ENCODE data around the gene HRAS. TPM values are rescaled to one million over a fixed set of nuclear protein-coding genes. Genes with fewer than 3 reads are reported as not detected.

Gene HRAS
- total and polyA plus RNA-seq, 2 of the 13 experiments (the other 11 are each of a cell fraction or from before 2014, with no cell fraction given) = 32.9 to 50.0 TPM

DNA sequence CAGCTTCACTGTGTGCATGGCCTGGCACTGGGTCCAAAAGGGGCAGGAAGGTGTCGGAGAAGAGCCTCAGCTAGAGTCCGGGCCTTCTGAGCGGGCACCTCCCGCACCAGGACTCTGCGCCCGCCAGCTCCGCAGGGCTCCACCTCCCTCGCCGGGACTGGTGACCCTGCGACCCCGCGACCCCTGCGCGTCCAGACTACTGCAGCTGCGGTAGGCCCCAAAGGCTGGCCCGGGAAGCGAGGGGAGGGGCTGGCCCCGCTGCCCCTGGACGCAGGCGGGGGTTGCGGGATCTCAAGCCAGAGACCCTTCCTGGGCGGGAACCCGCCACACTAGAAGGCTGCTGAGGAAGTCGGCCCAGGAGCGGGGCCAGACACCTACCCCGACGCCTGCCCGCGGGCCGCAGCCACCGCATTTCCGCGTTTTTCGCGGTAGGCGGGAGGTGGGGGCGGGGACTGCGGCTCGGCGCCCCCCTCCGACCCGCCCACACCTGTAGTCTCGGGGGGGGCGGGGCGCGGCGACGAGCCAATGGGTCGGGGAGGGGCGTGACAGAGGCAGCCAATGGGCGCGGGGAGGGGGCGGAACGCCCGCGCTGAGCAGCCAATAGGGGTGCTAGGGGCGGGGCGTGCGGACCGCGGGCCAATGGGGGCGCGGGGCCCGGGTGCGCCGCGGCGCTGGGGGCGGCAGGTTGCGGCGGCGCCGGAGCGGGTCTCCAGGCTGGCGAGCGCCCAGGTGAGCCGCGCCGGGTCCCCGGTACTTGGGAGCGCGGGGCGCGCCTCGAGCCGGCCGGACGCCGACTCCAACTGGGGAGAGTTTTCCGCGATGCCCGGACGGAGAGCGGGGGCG, 25.1 kb upstream of the HRAS start, which contains the start of the genes LMNTD2 and RASSF7 (continued):
- TF ChIP-seq, protein P1, sequence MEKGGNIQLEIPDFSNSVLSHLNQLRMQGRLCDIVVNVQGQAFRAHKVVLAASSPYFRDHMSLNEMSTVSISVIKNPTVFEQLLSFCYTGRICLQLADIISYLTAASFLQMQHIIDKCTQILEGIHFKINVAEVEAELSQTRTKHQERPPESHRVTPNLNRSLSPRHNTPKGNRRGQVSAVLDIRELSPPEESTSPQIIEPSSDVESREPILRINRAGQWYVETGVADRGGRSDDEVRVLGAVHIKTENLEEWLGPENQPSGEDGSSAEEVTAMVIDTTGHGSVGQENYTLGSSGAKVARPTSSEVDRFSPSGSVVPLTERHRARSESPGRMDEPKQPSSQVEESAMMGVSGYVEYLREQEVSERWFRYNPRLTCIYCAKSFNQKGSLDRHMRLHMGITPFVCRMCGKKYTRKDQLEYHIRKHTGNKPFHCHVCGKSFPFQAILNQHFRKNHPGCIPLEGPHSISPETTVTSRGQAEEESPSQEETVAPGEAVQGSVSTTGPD (CRISPR knock-in tag; IDR thresholded peaks at IDR 0.05) = no peak
- no peak for TF ChIP-seq NFIC (IDR thresholded peaks at IDR 0.05; ENCODE audit: low read length)
- TF ChIP-seq, protein P2, sequence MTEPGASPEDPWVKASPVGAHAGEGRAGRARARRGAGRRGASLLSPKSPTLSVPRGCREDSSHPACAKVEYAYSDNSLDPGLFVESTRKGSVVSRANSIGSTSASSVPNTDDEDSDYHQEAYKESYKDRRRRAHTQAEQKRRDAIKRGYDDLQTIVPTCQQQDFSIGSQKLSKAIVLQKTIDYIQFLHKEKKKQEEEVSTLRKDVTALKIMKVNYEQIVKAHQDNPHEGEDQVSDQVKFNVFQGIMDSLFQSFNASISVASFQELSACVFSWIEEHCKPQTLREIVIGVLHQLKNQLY (CRISPR knock-in tag; IDR thresholded peaks at IDR 0.05) = no peak; the same call in 1 of the 2 replicates
- TF ChIP-seq ZNF44 (CRISPR knock-in tag; IDR thresholded peaks at IDR 0.05) = 0 out of 2 replicates have a peak, but pooled peaks have one; percentile 43
- TF ChIP-seq PAF1 (CRISPR knock-in tag; IDR thresholded peaks at IDR 0.05) = no peak
- TF ChIP-seq ZNF556 (CRISPR knock-in tag; IDR thresholded peaks at IDR 0.05; ENCODE audit: borderline replicate concordance) = peak; percentile 23; the same call in 1 of the 2 replicates
- no peak for TF ChIP-seq ZNF564 (CRISPR knock-in tag; IDR thresholded peaks at IDR 0.05)
- TF ChIP-seq ZNF740 (CRISPR knock-in tag; IDR thresholded peaks at IDR 0.05) = no peak
- peak; percentile 64 for TF ChIP-seq AGO2 (optimal IDR thresholded peaks at IDR 0.05; ENCODE audit: low read depth, low read length)
- TF ChIP-seq PRDM4 (CRISPR knock-in tag; IDR thresholded peaks at IDR 0.05; ENCODE audit: borderline replicate concordance) = no peak
- no peak for TF ChIP-seq ZNF570 (CRISPR knock-in tag; IDR thresholded peaks at IDR 0.05; ENCODE audit: borderline replicate concordance)
- TF ChIP-seq TFDP2 (CRISPR knock-in tag; IDR thresholded peaks at IDR 0.05) = peak; percentile 32
- TF ChIP-seq, protein P3, sequence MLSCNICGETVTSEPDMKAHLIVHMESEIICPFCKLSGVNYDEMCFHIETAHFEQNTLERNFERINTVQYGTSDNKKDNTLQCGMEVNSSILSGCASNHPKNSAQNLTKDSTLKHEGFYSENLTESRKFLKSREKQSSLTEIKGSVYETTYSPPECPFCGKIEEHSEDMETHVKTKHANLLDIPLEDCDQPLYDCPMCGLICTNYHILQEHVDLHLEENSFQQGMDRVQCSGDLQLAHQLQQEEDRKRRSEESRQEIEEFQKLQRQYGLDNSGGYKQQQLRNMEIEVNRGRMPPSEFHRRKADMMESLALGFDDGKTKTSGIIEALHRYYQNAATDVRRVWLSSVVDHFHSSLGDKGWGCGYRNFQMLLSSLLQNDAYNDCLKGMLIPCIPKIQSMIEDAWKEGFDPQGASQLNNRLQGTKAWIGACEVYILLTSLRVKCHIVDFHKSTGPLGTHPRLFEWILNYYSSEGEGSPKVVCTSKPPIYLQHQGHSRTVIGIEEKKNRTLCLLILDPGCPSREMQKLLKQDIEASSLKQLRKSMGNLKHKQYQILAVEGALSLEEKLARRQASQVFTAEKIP (CRISPR knock-in tag; IDR thresholded peaks at IDR 0.05; ENCODE audit: borderline replicate concordance) = no peak
- TF ChIP-seq, protein P4, sequence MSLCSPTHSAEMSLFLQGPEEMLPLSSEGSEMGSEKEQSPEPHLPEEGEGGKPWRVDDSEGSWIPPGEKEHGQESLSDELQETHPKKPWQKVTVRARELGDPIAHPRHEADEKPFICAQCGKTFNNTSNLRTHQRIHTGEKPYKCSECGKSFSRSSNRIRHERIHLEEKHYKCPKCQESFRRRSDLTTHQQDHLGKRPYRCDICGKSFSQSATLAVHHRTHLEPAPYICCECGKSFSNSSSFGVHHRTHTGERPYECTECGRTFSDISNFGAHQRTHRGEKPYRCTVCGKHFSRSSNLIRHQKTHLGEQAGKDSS (CRISPR knock-in tag; IDR thresholded peaks at IDR 0.05; ENCODE audit: borderline replicate concordance, low read depth) = peak; percentile 57; the same call in 1 of the 2 replicates
- TF ChIP-seq CHD4 (IDR thresholded peaks at IDR 0.05; ENCODE audit: borderline replicate concordance, low read length) = no peak
- peak; percentile 38; the same call in 1 of the 2 replicates for TF ChIP-seq KDM5A (IDR thresholded peaks at IDR 0.05; ENCODE audit: borderline replicate concordance, low read length)
- TF ChIP-seq ZBTB2 (CRISPR knock-in tag; IDR thresholded peaks at IDR 0.05; ENCODE audit: low read depth) = 0 out of 2 replicates have a peak, but pooled peaks have one; percentile 48
